NCI-H2196 (cell line): ENCODE data around the gene NDUFAF8.

ENCODE experiments used
- DNase-seq: peaks from one replicate; lab custom pipeline; 2025; ENCODE audit not compliant: unreplicated experiment; lab: John Stamatoyannopoulos, UW

NDUFAF8 gene

GRCh38 chr17:81200695-81201580 lies 38.2 kb upstream of the NDUFAF8 start:
- peak; percentile 70 for DNase-seq

- DNase-seq = no peak
These were observed 36.8 kb upstream of the NDUFAF8 start for GRCh38 chr17:81202318-81202717.

GRCh38 chr17:81203136-81203535 lies 36.0 kb upstream of the NDUFAF8 start:
- DNase-seq = no peak

- no peak for DNase-seq
These were observed 34.5 kb upstream of the NDUFAF8 start for GRCh38 chr17:81204578-81204977.

GRCh38 chr17:81206166-81206565 lies 33.0 kb upstream of the NDUFAF8 start:
- no peak for DNase-seq

GRCh38 chr17:81206657-81207056 lies 32.5 kb upstream of the NDUFAF8 start:
- no peak for DNase-seq

- peak; percentile 53 for DNase-seq
These were observed 31.2 kb upstream of the NDUFAF8 start for GRCh38 chr17:81207610-81208581.

- DNase-seq = no peak
These were observed 30.5 kb upstream of the NDUFAF8 start for GRCh38 chr17:81208651-81209050.

- DNase-seq = no peak
These were observed 30.0 kb upstream of the NDUFAF8 start for GRCh38 chr17:81209141-81209540.

GRCh38 chr17:81210466-81210865 lies 28.7 kb upstream of the NDUFAF8 start:
- DNase-seq = no peak

- no peak for DNase-seq
These were observed 28.2 kb upstream of the NDUFAF8 start for GRCh38 chr17:81210868-81211267.

GRCh38 chr17:81212365-81212764 lies 26.8 kb upstream of the NDUFAF8 start:
- no peak for DNase-seq

GRCh38 chr17:81213978-81214377 lies 25.1 kb upstream of the NDUFAF8 start:
- no peak for DNase-seq

GRCh38 chr17:81217491-81217890 lies 21.6 kb upstream of the NDUFAF8 start:
- no peak for DNase-seq

GRCh38 chr17:81218459-81218858 lies 20.7 kb upstream of the NDUFAF8 start:
- no peak for DNase-seq

- DNase-seq = no peak
These were observed 20.1 kb upstream of the NDUFAF8 start for GRCh38 chr17:81218991-81219390.

- no peak for DNase-seq
These were observed 19.5 kb upstream of the NDUFAF8 start for GRCh38 chr17:81219476-81220180.

- no peak for DNase-seq
These were observed 17.7 kb upstream of the NDUFAF8 start for GRCh38 chr17:81221371-81221841.

GRCh38 chr17:81221842-81222619 lies 17.1 kb upstream of the NDUFAF8 start:
- no peak for DNase-seq

GRCh38 chr17:81222620-81222905 lies 16.6 kb upstream of the NDUFAF8 start:
- DNase-seq = no peak
